IPS-NIHi7 (cell line): ENCODE results near the gene IL20RB.
A peak's percentile ranks its signal among the peaks of the same experiment; 100 is the strongest.
"Not testable (repeated sequence)": the region's sequence is repeated elsewhere in the genome, so short reads cannot be mapped to it uniquely, and the experiment has no call there.

ENCODE experiments used
- DNase-seq: peaks from one replicate; pipeline ENCODE4 v3.0.0; 2012; ENCODE audit warnings: mixed read lengths; ENCODE audit errors: extremely low spot score

Gene IL20RB

DNA sequence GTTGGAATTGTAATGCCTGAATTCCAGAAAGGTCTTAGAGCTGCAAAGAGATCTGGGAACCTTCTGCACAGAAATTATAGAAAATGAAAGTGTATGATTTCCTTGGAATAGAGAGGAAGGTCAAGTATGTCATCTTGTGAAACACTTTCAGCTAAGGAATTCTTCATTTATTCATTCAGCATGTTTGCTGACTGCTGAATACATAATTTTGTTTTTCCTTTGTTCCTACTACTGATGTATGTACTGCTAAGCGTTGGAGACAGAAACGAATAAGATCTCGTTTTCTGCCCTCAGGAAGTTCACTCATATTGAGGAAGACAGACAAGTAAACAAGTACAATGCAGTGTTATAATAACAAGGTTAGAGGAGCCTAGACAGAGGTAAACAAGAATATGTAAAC, 14.3 kb upstream of the IL20RB start:
- no peak for DNase-seq

GRCh38 chr3:136946978-136947377, 10.8 kb upstream of the IL20RB start:
- no peak for DNase-seq

- DNase-seq: no peak
Observed at GRCh38 chr3:136947477-136947876, 10.3 kb upstream of the IL20RB start.

DNA sequence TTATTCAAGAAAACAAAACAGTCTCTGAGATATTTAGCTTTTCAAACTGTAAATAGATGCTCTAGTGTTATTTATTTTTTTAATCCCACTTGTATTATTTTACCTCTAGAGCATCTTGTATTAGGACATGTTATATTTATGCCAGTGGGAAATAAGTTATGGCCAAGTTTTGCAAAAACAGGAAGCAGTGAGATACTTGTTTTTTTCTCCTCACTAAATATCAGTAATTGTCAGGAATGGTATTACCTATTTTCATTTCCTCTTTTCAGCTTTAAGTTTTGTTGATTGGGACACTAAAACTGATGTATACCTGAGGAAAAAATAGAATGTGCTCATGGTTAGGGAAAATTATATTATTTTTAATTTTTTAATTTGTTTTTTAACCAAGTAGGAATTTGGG, 8.6 kb upstream of the IL20RB start:
- DNase-seq: no peak

GRCh38 chr3:136949708-136950107, 8.1 kb upstream of the IL20RB start:
- DNase-seq: no peak

DNA sequence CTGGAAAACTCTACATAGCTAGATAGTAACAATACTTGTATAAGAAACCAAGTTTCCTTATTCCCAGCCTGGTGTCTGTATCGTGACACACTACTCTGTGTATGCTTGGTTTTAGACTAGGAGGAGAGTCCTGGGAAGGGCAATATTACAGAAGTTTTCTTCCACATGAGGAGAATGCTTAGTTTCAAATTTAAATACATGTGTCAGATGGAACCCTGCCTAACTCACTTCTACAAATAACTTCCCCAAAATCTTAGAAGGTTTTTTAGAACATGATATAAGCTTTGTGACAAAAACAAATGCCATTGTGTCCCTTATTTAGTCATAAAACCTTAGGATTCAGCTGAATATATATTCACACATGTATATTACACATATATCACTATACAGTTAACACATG, 7.2 kb upstream of the IL20RB start:
- DNase-seq: no peak

GRCh38 chr3:136952292-136952691, 5.5 kb upstream of the IL20RB start:
- DNase-seq: no peak

- DNase-seq: no peak
Observed at GRCh38 chr3:136954251-136954650, 3.5 kb upstream of the IL20RB start.

DNA sequence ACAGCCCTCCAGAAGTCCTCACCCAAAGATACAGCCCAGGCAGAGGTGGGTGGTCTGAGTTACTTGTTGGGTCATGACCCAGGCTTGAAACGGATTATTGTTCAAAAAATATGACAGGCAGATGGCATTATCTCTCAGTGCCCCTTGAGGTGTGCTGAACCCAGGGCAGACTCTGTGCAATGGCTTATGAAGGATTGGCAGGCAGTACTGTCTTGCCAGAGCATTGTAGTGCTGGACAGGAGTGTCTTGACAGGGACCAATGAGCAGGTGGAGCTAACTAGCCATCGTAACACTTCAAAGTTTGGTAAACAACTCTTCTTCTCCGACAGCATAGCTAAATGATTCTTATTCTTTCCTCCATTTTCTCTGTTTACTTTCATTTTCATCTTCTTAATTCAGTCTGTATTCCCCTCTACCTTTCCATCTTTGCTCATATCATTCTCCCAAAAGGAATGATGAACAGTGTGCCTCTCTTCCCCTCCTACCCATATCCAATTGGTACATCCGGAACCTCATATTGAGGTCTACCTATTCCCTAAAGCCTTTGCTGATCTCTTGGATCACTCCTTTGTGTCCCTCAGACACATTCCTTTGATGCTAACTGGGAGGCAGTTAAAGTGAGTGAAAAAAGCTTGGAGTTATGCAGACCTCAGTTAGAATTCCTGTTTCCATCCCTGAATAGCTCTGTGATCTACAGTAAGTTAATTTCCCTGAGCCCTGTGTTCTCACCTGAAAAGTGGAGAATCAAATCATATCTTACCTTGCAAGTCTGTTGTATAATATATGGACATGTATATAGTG, 2.6 kb upstream of the IL20RB start:
- DNase-seq: no peak

DNA sequence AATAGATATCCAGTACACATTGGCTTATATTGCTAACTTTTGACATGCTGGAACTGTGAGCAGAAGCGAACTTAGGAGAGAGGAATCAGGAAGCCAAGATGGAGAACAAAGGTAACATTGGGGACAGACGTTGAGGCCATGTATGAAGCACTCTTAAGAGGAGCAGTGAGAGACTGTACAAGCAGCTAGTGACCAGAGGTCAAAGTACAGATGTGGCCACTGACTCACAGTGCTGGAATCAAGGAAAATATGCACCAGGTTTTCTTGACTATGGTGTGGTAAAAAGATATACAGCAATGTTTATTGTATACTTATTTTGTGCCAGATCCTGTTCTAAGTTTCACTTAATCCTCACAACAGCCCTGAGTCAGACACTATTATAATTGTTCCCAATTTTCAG, 2.0 kb upstream of the IL20RB start:
- DNase-seq: no peak

DNA sequence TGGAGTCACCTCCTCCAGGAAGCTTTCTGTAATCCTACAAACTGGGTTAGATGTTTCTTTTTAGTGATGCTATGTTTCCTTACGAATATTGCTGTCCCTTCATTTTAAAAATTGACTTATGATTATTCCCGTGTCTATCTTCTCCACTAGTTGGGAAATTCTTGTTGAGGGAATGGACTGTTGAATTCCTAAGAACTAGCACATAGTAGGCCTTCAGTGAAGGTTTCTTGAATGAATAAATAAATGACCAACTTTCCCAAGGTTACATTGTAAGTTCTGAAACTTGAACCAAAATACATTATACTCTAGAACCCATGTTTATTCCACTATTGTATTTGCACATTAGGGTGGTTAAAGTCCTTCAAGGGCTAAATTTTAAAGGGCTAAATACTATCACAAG, 812 bp upstream of the IL20RB start:
- no peak for DNase-seq

DNA sequence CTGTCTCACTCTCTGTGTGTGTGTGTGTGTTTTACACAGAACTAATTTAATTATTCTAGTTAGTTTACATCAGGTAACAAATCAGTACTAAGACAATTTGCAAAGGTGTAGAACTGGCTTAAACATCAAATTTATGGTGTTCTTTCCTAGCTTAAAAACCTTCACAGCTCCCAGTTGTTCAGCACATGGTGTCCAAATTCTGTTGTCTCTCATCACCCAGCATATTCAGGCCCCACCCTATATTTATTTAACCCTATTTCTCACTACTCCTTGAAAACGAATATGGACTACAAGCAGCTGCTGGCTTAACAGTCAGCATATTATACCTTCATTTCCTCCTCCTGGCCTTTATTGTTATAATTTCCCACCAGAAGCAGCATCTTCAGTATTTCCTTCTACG, 1.2 kb downstream of the IL20RB start:
- no peak for DNase-seq

GRCh38 chr3:136959599-136959998, 1.8 kb downstream of the IL20RB start:
- DNase-seq: no peak

DNA sequence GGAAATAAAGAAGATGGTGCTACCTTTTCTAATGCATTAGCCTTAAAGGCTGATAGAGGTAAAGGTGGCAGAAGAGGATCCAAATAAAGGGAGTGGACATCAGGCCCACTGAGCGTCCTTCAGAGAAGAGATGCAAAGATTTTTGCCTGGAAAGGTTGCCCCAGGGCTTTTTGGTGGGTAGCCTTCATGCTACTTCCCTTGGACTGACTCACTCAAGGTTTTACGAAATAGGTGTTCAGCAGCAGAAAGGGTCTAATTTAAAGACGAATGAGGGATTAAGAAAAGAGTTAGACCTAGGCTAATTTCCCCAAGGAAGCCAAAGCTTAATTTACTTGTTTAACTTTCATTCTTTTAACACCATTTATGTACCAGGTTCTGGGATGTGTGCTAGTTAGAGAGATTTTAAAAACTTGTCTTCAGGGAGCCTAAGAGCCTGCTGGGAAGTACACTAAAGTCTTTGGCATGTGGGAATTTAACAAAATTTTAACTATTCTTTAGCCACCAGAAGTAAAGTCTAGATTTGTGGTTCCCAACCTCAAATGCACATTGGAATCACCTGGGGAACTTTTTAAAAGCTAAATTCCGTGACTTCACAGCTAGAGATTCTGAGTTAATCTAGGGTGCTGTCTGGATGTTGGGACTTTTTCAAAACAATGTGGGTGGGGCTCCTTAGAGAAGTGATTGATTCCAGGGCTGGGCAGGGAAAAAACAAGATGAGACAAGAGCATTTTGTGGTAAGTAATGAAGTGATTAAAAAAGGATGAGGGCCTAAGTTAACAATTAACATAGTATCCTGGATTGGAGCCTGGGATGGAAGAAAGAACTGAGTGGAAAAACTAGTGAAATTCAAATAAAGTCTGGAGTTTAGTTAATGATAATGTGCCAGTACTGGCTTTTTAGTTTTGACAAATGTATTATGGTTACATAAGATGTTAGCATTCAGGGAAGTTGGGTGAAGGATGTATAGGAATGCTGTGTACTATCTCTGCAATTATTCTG, 3.4 kb downstream of the IL20RB start:
- no peak for DNase-seq

GRCh38 chr3:136962927-136963326, 5.1 kb downstream of the IL20RB start:
- no peak for DNase-seq

DNA sequence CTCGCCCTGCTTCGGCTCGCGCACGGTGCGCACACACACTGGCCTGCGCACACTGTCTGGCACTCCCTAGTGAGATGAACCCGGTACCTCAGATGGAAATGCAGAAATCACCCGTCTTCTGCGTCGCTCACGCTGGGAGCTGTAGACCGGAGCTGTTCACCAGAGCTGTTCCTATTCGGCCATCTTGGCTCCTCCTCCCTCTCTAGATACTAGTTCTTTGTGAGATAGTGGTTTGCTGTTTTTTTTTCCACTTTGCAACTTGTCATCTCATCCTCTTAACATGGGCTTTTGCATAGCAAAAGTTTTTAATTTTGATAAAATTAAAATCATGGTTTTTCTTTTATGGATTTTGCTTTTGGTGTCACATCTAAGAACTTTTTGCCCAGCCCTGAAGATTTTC, 11.8 kb downstream of the IL20RB start:
- not testable (repeated sequence) for DNase-seq

DNA sequence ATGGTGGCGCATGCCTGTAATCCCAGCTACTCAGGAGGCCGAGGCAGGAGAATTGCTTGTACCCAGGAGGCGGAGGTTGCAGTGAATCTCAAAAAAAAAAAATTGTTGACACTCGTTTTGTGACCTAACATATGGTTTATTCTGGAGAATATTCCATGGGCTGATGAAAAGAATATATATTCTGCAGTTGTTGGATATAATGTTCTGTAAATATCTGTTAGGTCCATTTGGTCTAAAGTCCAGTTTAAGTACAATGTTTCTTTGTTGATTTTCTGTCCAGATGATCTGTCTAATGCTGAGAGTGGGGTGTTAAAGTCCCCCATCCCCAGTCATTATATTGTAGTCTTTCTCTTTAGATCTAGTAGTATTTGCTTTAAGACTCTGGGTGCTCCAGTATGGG, 15.6 kb downstream of the IL20RB start:
- DNase-seq: no peak

DNA sequence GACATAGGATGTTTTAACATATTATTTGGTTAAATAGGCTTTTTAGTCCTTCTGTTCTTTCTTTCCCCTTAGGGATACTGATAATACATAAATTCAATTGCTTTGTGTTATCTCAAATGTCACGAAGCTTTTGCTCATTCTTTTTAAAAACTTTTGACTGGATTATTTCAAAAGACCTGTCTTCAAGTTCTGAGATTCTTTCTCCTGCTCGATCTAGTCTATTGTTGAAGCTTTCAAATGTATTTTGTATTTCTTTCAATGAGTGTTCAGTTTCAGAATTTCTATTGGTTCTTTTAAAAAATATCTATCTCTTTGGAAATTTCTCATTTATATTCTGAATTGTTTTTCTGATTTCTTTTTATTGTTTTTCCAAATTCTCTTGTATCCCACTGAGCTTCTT, 16.9 kb downstream of the IL20RB start:
- DNase-seq: no peak

- DNase-seq: peak; percentile 3
Observed at GRCh38 chr3:136979204-136979603, 21.4 kb downstream of the IL20RB start.

GRCh38 chr3:136979684-136980083, 21.9 kb downstream of the IL20RB start:
- DNase-seq: no peak

DNA sequence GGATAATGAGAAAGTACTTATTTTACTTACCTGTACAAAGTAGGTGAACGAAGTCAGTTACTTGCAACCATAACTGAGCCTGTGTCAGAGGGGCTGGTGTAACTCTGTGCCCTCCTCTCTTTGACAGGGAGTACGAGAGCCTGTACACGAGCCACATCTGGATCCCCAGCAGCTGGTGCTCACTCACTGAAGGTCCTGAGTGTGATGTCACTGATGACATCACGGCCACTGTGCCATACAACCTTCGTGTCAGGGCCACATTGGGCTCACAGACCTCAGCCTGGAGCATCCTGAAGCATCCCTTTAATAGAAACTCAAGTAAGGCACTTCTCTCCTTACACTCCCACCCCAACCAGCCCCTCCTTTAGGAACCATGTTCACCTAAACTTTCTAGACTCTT, 24.2 kb downstream of the IL20RB start:
- DNase-seq: no peak

GRCh38 chr3:136982520-136983138, 24.8 kb downstream of the IL20RB start:
- DNase-seq: no peak
